ENCODE measurements around the gene PODXL2. TPM values are rescaled to one million over a fixed set of nuclear protein-coding genes. Genes with fewer than 3 reads are reported as not detected.
A peak's percentile ranks its signal among the peaks of the same experiment; 100 is the strongest.

Gene PODXL2
- total RNA-seq, 1 donor from 2014 or later, result 14.5 TPM

GRCh38 chr3:127590593-127591465, 38.2 kb upstream of the PODXL2 start, which contains the start of gene TPRA1:
Gene TPRA1 (minus strand): TSS chr3:127590733. CDS start chr3:127580146, 10,587 bp downstream.
- H4K20me1 ChIP-seq (ENCODE audit: insufficient read depth, low read length), result peaks cover 39% of the 10 kb centered on the region
- peak within 1 kb of the TSS; percentile 98 for H3K4me2 ChIP-seq (ENCODE audit: low read length)
- peak within 1 kb of the TSS; percentile 94 for H3K4me3 Mint-ChIP-seq (ENCODE audit: unreplicated experiment)
- peak within 1 kb of the TSS; percentile 89 for H2AFZ ChIP-seq (ENCODE audit: low read depth, low read length)
- H3K36me3 Mint-ChIP-seq (ENCODE audit: low read depth, unreplicated experiment), result peaks cover 2% of the 10 kb centered on the region
- no peaks in the 10 kb centered on the region for H3K9me3 Mint-ChIP-seq (ENCODE audit: unreplicated experiment)
- peaks cover 14% of the 10 kb centered on the region for H3K4me1 Mint-ChIP-seq (ENCODE audit: low read depth, unreplicated experiment)
- peaks cover 18% of the 10 kb centered on the region for H3K27me3 Mint-ChIP-seq (ENCODE audit: low read depth, unreplicated experiment)
- no peaks in the 10 kb centered on the region for H3K27me3 ChIP-seq (ENCODE audit: insufficient read depth, low read length)
- H3K4me1 ChIP-seq (ENCODE audit: insufficient read depth, low read length), result peaks cover 24% of the 10 kb centered on the region
- H3K9me3 ChIP-seq (ENCODE audit: insufficient read depth, low read depth, low read length), result no peaks in the 10 kb centered on the region
- peak within 1 kb of the TSS; percentile 93 for H3K9ac ChIP-seq (ENCODE audit: low read length)
- DNase-seq (ENCODE audit: low read depth) (peak; percentile 94), FAIRE-seq (peak; percentile 72)
- H3K27ac Mint-ChIP-seq (ENCODE audit: unreplicated experiment), result peak within 1 kb of the TSS; percentile 94
- peaks cover 46% of the 10 kb centered on the region for H3K79me2 ChIP-seq (ENCODE audit: insufficient read depth, low read length)
- peak within 1 kb of the TSS; percentile 84 for H3K4me3 ChIP-seq (ENCODE audit: insufficient read depth, low read depth, low read length)
- no peaks in the 10 kb centered on the region for H3K36me3 ChIP-seq (ENCODE audit: insufficient read depth, low read length)
- no peak for TF ChIP-seq EZH2 (IDR thresholded peaks at IDR 0.05; ENCODE audit: insufficient read depth, low read length)
- TF ChIP-seq CTCF (IDR thresholded peaks at IDR 0.05; ENCODE audit: insufficient read depth, low read depth, low read length), result no peak
- H3K27ac ChIP-seq (ENCODE audit: low read depth, low read length), result peak within 1 kb of the TSS; percentile 88

- no peak for FAIRE-seq
- H3K9me3 ChIP-seq (ENCODE audit: insufficient read depth, low read depth, low read length), result no peaks in the 10 kb centered on the region
- H3K9ac ChIP-seq (ENCODE audit: low read length), result no peak overlapping the region
- H3K27ac ChIP-seq (ENCODE audit: low read depth, low read length), result no peak overlapping the region
- DNase-seq (ENCODE audit: low read depth), result no peak
- Mint-ChIP-seq H3K27ac (ENCODE audit: unreplicated experiment) (no peak overlapping the region), H3K4me1 (ENCODE audit: low read depth, unreplicated experiment) (peaks cover 10% of the 10 kb centered on the region), H3K4me3 (ENCODE audit: unreplicated experiment) (no peak overlapping the region), H3K9me3 (ENCODE audit: unreplicated experiment) (no peaks in the 10 kb centered on the region), H3K36me3 (ENCODE audit: low read depth, unreplicated experiment) (no peaks in the 10 kb centered on the region), H3K27me3 (ENCODE audit: low read depth, unreplicated experiment) (peaks cover 25% of the 10 kb centered on the region)
- no peak overlapping the region for H3K4me3 ChIP-seq (ENCODE audit: insufficient read depth, low read depth, low read length)
- no peaks in the 10 kb centered on the region for H3K27me3 ChIP-seq (ENCODE audit: insufficient read depth, low read length)
- TF ChIP-seq CTCF (IDR thresholded peaks at IDR 0.05; ENCODE audit: insufficient read depth, low read depth, low read length) (no peak), EZH2 (IDR thresholded peaks at IDR 0.05; ENCODE audit: insufficient read depth, low read length) (no peak)
- peaks cover 22% of the 10 kb centered on the region for H3K79me2 ChIP-seq (ENCODE audit: insufficient read depth, low read length)
- no peak overlapping the region for H2AFZ ChIP-seq (ENCODE audit: low read depth, low read length)
- H3K4me1 ChIP-seq (ENCODE audit: insufficient read depth, low read length), result peaks cover 19% of the 10 kb centered on the region
- no peak overlapping the region for H3K4me2 ChIP-seq (ENCODE audit: low read length)
- no peaks in the 10 kb centered on the region for H3K36me3 ChIP-seq (ENCODE audit: insufficient read depth, low read length)
- peaks cover 16% of the 10 kb centered on the region for H4K20me1 ChIP-seq (ENCODE audit: insufficient read depth, low read length)
These were observed 35.8 kb upstream of the PODXL2 start for GRCh38 chr3:127593178-127593577.

- no peaks in the 10 kb centered on the region for H3K9me3 ChIP-seq (ENCODE audit: insufficient read depth, low read depth, low read length)
- no peaks in the 10 kb centered on the region for H4K20me1 ChIP-seq (ENCODE audit: insufficient read depth, low read length)
- no peak overlapping the region for H3K27ac ChIP-seq (ENCODE audit: low read depth, low read length)
- no peaks in the 10 kb centered on the region for H3K36me3 ChIP-seq (ENCODE audit: insufficient read depth, low read length)
- peaks cover 15% of the 10 kb centered on the region for H3K79me2 ChIP-seq (ENCODE audit: insufficient read depth, low read length)
- H3K36me3 Mint-ChIP-seq (ENCODE audit: low read depth, unreplicated experiment), result no peaks in the 10 kb centered on the region
- TF ChIP-seq EZH2 (IDR thresholded peaks at IDR 0.05; ENCODE audit: insufficient read depth, low read length) (no peak), CTCF (IDR thresholded peaks at IDR 0.05; ENCODE audit: insufficient read depth, low read depth, low read length) (no peak)
- H3K4me1 Mint-ChIP-seq (ENCODE audit: low read depth, unreplicated experiment), result peaks cover 6% of the 10 kb centered on the region
- H3K27me3 ChIP-seq (ENCODE audit: insufficient read depth, low read length), result no peaks in the 10 kb centered on the region
- DNase-seq (ENCODE audit: low read depth) (no peak), FAIRE-seq (no peak)
- no peak overlapping the region for H3K4me3 Mint-ChIP-seq (ENCODE audit: unreplicated experiment)
- no peak overlapping the region for H3K9ac ChIP-seq (ENCODE audit: low read length)
- no peak overlapping the region for H2AFZ ChIP-seq (ENCODE audit: low read depth, low read length)
- H3K4me2 ChIP-seq (ENCODE audit: low read length), result no peak overlapping the region
- H3K27me3 Mint-ChIP-seq (ENCODE audit: low read depth, unreplicated experiment), result peaks cover 25% of the 10 kb centered on the region
- H3K4me1 ChIP-seq (ENCODE audit: insufficient read depth, low read length), result peaks cover 14% of the 10 kb centered on the region
- H3K27ac Mint-ChIP-seq (ENCODE audit: unreplicated experiment), result no peak overlapping the region
- no peaks in the 10 kb centered on the region for H3K9me3 Mint-ChIP-seq (ENCODE audit: unreplicated experiment)
- no peak overlapping the region for H3K4me3 ChIP-seq (ENCODE audit: insufficient read depth, low read depth, low read length)
These were observed 33.7 kb upstream of the PODXL2 start for GRCh38 chr3:127595303-127595702.

Data from astrocyte (in vitro differentiated cells and primary cell).